ENCODE data around the gene DEPDC5.

Gene DEPDC5

DNA sequence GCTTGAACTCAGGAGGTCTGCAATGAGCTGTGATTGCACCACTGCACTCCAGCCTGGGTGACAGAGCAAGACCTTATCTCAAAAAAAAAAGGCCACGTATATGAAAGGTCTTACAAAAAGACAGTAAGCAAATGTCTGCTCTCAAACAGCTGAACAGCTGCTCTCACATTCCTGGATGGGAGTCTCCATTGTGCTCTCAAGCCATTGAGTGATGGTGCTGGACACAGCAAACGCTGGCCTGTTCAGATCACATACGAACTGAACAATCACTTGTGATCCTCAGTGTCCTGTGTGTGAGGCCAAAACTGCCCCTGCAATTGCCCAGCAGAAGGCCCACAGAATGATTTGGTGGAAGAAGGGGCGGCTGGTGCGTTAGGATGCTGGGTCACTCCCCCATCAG lies 156.2 kb downstream of the DEPDC5 start:
- H3K27me3 ChIP-seq (ENCODE audit: control insufficient read depth, low read length), result no peaks in the 10 kb centered on the region
- no peak for TF ChIP-seq EZH2phosphoT487 (IDR thresholded peaks at IDR 0.05; ENCODE audit: borderline replicate concordance, low read length)
- TF ChIP-seq, protein P1, sequence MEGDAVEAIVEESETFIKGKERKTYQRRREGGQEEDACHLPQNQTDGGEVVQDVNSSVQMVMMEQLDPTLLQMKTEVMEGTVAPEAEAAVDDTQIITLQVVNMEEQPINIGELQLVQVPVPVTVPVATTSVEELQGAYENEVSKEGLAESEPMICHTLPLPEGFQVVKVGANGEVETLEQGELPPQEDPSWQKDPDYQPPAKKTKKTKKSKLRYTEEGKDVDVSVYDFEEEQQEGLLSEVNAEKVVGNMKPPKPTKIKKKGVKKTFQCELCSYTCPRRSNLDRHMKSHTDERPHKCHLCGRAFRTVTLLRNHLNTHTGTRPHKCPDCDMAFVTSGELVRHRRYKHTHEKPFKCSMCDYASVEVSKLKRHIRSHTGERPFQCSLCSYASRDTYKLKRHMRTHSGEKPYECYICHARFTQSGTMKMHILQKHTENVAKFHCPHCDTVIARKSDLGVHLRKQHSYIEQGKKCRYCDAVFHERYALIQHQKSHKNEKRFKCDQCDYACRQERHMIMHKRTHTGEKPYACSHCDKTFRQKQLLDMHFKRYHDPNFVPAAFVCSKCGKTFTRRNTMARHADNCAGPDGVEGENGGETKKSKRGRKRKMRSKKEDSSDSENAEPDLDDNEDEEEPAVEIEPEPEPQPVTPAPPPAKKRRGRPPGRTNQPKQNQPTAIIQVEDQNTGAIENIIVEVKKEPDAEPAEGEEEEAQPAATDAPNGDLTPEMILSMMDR (IDR thresholded peaks at IDR 0.05; ENCODE audit: low read depth, low read length, poor library complexity, severe bottlenecking), result no peak
- no peaks in the 10 kb centered on the region for H3K4me1 ChIP-seq (ENCODE audit: control insufficient read depth, low read length)
- no peaks in the 10 kb centered on the region for H3K9me3 ChIP-seq (ENCODE audit: control insufficient read depth, insufficient read depth, low read length)
- H3K36me3 ChIP-seq (ENCODE audit: control insufficient read depth, low read length), result peaks cover 14% of the 10 kb centered on the region
- no peak overlapping the region for H3K27ac ChIP-seq (ENCODE audit: low read depth, low read length)
- no peak overlapping the region for H3K4me3 ChIP-seq (ENCODE audit: low read length)
- H3F3A ChIP-seq (ENCODE audit: control insufficient read depth, insufficient read depth), result no peaks in the 10 kb centered on the region
- H3K79me2 ChIP-seq (ENCODE audit: control insufficient read depth, low read length), result no peaks in the 10 kb centered on the region
- no peaks in the 10 kb centered on the region for H4K20me1 ChIP-seq (ENCODE audit: control insufficient read depth, insufficient read depth, low read depth, low read length)
- no peaks in the 10 kb centered on the region for H3K9me2 ChIP-seq (replicated peaks; ENCODE audit: control insufficient read depth, low read length)
- no peak overlapping the region for H3K4me2 ChIP-seq (ENCODE audit: low read length)

DNA sequence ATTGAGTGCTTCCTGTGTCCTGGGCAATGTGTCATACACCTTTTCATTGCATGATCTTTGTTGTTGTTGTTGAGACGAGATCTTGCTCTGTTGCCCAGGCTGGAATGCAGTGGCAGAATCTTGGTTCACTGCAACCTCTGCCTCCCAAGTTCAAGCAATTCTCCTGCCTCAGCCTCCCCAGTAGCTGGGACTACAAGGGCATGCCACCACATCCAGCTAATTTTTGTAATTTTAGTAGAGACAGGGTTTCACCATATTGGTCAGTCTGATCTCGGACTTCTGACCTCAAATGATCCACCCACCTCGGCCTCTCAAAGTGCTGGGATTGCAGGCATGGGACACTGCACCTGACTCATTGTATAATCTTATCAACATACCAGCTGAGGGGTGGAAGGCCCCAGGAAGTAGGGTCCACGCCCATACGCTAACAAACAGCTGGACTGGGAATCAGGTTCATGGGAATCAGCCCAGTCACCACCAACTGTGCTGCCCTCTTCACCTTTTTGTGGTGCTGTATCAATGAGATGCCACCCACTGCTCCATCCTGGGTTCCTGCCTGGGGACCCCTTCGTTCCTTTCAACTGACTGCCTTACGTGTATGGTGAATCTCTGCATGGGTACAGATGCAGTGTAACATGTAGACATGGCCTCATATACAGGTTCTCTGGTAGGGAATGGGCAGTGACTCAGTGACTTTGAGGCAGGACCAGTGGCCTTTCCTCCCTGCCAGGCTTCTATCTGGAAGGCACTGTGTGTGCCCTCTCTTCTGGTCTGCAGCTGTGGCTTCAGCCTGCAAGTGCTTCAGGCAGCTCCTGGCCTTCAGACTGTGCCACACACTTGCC lies 158.0 kb downstream of the DEPDC5 start:
- no peak overlapping the region for H3K27ac ChIP-seq (ENCODE audit: low read depth, low read length)
- no peaks in the 10 kb centered on the region for H4K20me1 ChIP-seq (ENCODE audit: control insufficient read depth, insufficient read depth, low read depth, low read length)
- H3K4me2 ChIP-seq (ENCODE audit: low read length), result no peak overlapping the region
- H3K36me3 ChIP-seq (ENCODE audit: control insufficient read depth, low read length), result peaks cover 5% of the 10 kb centered on the region
- no peak overlapping the region for H3K4me3 ChIP-seq (ENCODE audit: low read length)
- H3K9me3 ChIP-seq (ENCODE audit: control insufficient read depth, insufficient read depth, low read length), result no peaks in the 10 kb centered on the region
- H3K79me2 ChIP-seq (ENCODE audit: control insufficient read depth, low read length), result no peaks in the 10 kb centered on the region
- no peaks in the 10 kb centered on the region for H3K27me3 ChIP-seq (ENCODE audit: control insufficient read depth, low read length)
- TF ChIP-seq, protein P1 (IDR thresholded peaks at IDR 0.05; ENCODE audit: low read depth, low read length, poor library complexity, severe bottlenecking), result no peak
- TF ChIP-seq EZH2phosphoT487 (IDR thresholded peaks at IDR 0.05; ENCODE audit: borderline replicate concordance, low read length), result no peak
- no peaks in the 10 kb centered on the region for H3F3A ChIP-seq (ENCODE audit: control insufficient read depth, insufficient read depth)
- H3K9me2 ChIP-seq (replicated peaks; ENCODE audit: control insufficient read depth, low read length), result no peaks in the 10 kb centered on the region
- H3K4me1 ChIP-seq (ENCODE audit: control insufficient read depth, low read length), result peaks cover 2% of the 10 kb centered on the region

DNA sequence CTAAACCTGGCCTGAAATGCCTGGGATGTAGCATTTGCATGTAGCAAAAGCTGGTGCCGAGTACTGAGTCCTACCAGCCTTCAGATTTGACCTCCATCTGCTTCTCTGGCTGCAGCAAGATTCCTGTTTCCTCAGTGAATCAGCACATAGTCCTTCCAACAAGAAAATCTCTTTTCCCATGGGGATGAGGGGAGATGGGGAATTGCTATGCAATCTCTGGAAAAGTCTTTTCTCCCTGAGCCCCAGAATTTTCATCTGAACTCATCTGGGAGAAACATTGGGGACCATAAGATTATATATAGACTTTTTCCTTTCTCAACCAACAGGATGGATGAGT lies 158.6 kb downstream of the DEPDC5 start:
- peaks cover 8% of the 10 kb centered on the region for H3K4me1 ChIP-seq (ENCODE audit: control insufficient read depth, low read length)
- no peak overlapping the region for H3K4me3 ChIP-seq (ENCODE audit: low read length)
- no peaks in the 10 kb centered on the region for H3K9me2 ChIP-seq (replicated peaks; ENCODE audit: control insufficient read depth, low read length)
- H3K27me3 ChIP-seq (ENCODE audit: control insufficient read depth, low read length), result no peaks in the 10 kb centered on the region
- TF ChIP-seq, protein P1 (IDR thresholded peaks at IDR 0.05; ENCODE audit: low read depth, low read length, poor library complexity, severe bottlenecking), result no peak
- TF ChIP-seq EZH2phosphoT487 (IDR thresholded peaks at IDR 0.05; ENCODE audit: borderline replicate concordance, low read length), result no peak
- H3K36me3 ChIP-seq (ENCODE audit: control insufficient read depth, low read length), result peaks cover 3% of the 10 kb centered on the region; the same call in 1 of the 2 replicates
- no peaks in the 10 kb centered on the region for H3F3A ChIP-seq (ENCODE audit: control insufficient read depth, insufficient read depth)
- H3K27ac ChIP-seq (ENCODE audit: low read depth, low read length), result no peak overlapping the region
- H3K79me2 ChIP-seq (ENCODE audit: control insufficient read depth, low read length), result no peaks in the 10 kb centered on the region
- H4K20me1 ChIP-seq (ENCODE audit: control insufficient read depth, insufficient read depth, low read depth, low read length), result no peaks in the 10 kb centered on the region
- H3K9me3 ChIP-seq (ENCODE audit: control insufficient read depth, insufficient read depth, low read length), result no peaks in the 10 kb centered on the region
- no peak overlapping the region for H3K4me2 ChIP-seq (ENCODE audit: low read length)
